Esophagus muscularis mucosa (tissue), 4 donors: ENCODE measurements around the gene IL1RN. TPM values are rescaled to one million over a fixed set of nuclear protein-coding genes. Genes with fewer than 3 reads are reported as not detected.

Experiments
- DNase-seq: peaks from one replicate; pipeline ENCODE4 v3.0.0-alpha.2; 2017; ENCODE audit errors: extremely low spot score
- H3K27ac ChIP-seq, 4 donors: fragments of 200-600 bp; sonication (generic); replicated peaks in 1 of 4; 1 replicate in 3 of 4; 2 replicates in 1 of 4; pipeline ENCODE4 v1.5.1; 2016 to 2019; ENCODE audit warnings: mild to moderate bottlenecking in 1 of 4
- H3K27me3 ChIP-seq, 4 donors: fragments of 200-600 bp; sonication (generic); one replicate each; pipeline versions ENCODE4 v1.5.1 to v1.6.0; 2016 to 2019
- H3K36me3 ChIP-seq, 4 donors: fragments of 200-600 bp; sonication (generic); one replicate each; pipeline ENCODE4 v1.5.1; 2016 to 2019
- H3K4me1 ChIP-seq, 4 donors: fragments of 200-600 bp; sonication (generic); one replicate each; pipeline ENCODE4 v1.5.1; 2016 to 2019
- H3K4me3 ChIP-seq, 4 donors: fragments of 200-600 bp; sonication (generic); 1 replicate in 2 of 4; 2 replicates in 2 of 4; pipeline ENCODE4 v1.5.1; 2016 to 2019; ENCODE audit warnings: mild to moderate bottlenecking in 4 of 4, moderate library complexity in 1 of 4
- H3K9me3 ChIP-seq, 4 donors: fragments of 200-600 bp; sonication (generic); 1 replicate in 3 of 4; 2 replicates in 1 of 4; pipeline ENCODE4 v1.5.1; 2016 to 2019
- EP300 ChIP-seq: sonication (generic); formaldehyde crosslinking; IDR thresholded peaks from one replicate; pipeline ENCODE4 v1.6.1; 2017; ENCODE audit warnings: antibody characterized with exemption
- POLR2A ChIP-seq: fragments of 450-650 bp; IDR thresholded peaks from one replicate; pipeline ENCODE4 v1.6.1; 2017; ENCODE audit warnings: antibody characterized with exemption, moderate library complexity, mild to moderate bottlenecking, low read depth
- POLR2AphosphoS5 ChIP-seq, 2 donors: sonication (generic); formaldehyde crosslinking; IDR thresholded peaks; one replicate each; pipeline ENCODE4 v1.6.1; 2017; ENCODE audit warnings: antibody characterized with exemption in 2 of 2
- WGBS: methylation state at CpG from one replicate; pipeline ENCODE4 v1.1.5; 2018; 5-methylcytosine and 5-hydroxymethylcytosine counted together
- intact Hi-C: fragments of 100-400 bp; cut with DNase I; formaldehyde crosslinking; loops from one replicate; pipeline ENCODE4 v1.15.1; 2023
- total RNA-seq, 4 donors: library from RNA; depleted of rRNA; stranded (reverse); fragments of >200 nt; gene quantifications; one replicate each; pipeline versions ENCODE4 v1.1.0 to v1.2.1, GENCODE V29; 2016
- TF ChIP-seq, protein P1 (sequence below), 3 experiments: fragments of 200-600 bp in 2 of 3; fragments of 450-650 bp in 1 of 3; sonication (generic) in 2 of 3; IDR thresholded peaks; one replicate each; pipeline ENCODE4 v1.5.1; 2017 to 2019; ENCODE audit warnings: antibody characterized with exemption in 3 of 3, mild to moderate bottlenecking in 2 of 3, moderate library complexity in 1 of 3

The IL1RN gene
- total RNA-seq, 4 donors from 2014 or later: 0.40 to 4.1 (median 0.83) TPM; not detected in 1

DNA sequence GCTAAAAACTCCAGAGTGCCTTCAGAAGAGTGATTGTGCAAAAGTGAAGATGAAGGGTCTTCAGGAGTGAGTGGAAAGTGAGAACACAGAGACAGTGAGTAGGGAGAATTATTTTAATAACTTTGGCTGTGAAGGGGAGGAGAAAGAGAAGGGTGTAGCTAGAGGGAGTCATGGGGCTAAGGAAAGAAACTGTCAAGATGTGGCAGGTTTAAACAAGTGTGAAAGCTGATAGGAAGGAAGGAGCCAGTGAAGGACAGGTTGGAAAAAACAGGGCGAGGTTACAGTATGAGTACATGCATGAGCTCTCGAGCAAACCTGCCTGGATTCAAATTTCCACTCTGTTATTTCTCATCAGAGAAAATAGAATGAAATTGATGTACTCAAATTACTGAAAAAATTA lies 41.9 kb upstream of the IL1RN start:
- Histone ChIP-seq H3K27me3 (peaks cover 0 to 22% (median 0%) of the 10 kb centered on the region in 4 donors), H3K9me3 (peaks cover 0 to 7% (median 0%) of the 10 kb centered on the region in 4 donors), H3K4me1 (no peaks in the 10 kb centered on the region), H3K36me3 (no peaks in the 10 kb centered on the region), H3K4me3 (no peak overlapping the region), H3K27ac (no peak overlapping the region)
- no peak for DNase-seq
- intact Hi-C loops: no loop called here
- no peak for TF ChIP-seq POLR2A
- TF ChIP-seq POLR2AphosphoS5 (IDR thresholded peaks at IDR 0.05): no peak
- TF ChIP-seq, protein P1, sequence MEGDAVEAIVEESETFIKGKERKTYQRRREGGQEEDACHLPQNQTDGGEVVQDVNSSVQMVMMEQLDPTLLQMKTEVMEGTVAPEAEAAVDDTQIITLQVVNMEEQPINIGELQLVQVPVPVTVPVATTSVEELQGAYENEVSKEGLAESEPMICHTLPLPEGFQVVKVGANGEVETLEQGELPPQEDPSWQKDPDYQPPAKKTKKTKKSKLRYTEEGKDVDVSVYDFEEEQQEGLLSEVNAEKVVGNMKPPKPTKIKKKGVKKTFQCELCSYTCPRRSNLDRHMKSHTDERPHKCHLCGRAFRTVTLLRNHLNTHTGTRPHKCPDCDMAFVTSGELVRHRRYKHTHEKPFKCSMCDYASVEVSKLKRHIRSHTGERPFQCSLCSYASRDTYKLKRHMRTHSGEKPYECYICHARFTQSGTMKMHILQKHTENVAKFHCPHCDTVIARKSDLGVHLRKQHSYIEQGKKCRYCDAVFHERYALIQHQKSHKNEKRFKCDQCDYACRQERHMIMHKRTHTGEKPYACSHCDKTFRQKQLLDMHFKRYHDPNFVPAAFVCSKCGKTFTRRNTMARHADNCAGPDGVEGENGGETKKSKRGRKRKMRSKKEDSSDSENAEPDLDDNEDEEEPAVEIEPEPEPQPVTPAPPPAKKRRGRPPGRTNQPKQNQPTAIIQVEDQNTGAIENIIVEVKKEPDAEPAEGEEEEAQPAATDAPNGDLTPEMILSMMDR (IDR thresholded peaks at IDR 0.05): no peak
- no peak for TF ChIP-seq EP300
- 77% methylated on average over 2 of the region's 2 CpGs for WGBS

DNA sequence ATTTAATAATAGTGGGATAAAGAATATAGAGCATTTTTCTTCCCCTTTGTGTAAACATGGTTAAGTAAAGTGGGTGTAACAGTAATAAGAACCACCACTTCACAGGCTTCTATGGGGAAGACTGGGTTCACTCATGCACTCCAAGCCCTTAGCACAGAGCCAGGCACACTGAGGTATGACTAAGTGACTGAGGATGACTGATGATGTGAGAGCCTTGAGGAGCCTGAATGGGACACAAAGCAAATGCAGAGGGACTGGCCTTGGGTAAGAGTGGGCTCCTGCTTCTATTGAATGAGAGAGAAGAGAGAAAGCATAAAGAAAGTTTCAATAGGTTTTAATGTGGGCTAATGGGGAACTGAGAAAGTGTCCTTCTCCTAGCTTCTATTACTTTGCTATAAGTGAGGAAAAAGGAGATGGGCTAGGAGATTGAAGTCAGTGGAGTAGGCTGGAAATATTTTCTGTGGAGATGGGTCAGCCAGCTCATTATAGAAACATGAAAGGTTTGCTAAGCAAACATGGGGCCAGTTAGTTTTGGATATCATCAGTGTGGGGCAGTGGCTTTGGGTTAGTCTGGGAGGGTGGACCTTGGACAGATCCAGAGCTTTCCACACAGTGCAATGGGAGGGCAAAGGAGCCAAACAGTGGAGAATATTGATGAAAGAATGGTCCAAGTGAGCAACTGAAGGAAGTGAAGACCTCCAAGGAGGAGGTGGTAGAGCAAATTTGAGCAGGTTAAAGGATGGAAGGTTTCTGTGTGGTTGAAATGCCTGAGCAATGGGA lies 39.0 kb upstream of the IL1RN start:
- intact Hi-C loops: no loop called here
- Histone ChIP-seq H3K36me3 (no peaks in the 10 kb centered on the region), H3K4me1 (no peaks in the 10 kb centered on the region), H3K9me3 (peaks cover 0 to 7% (median 0%) of the 10 kb centered on the region in 4 donors), H3K27ac (no peak overlapping the region), H3K4me3 (no peak overlapping the region), H3K27me3 (peaks cover 0 to 14% (median 0%) of the 10 kb centered on the region in 4 donors)
- TF ChIP-seq EP300 (no peak), POLR2AphosphoS5 (IDR thresholded peaks at IDR 0.05) (no peak), POLR2A (no peak)
- TF ChIP-seq, protein P1 (IDR thresholded peaks at IDR 0.05): no peak
- DNase-seq: peak; percentile 29

DNA sequence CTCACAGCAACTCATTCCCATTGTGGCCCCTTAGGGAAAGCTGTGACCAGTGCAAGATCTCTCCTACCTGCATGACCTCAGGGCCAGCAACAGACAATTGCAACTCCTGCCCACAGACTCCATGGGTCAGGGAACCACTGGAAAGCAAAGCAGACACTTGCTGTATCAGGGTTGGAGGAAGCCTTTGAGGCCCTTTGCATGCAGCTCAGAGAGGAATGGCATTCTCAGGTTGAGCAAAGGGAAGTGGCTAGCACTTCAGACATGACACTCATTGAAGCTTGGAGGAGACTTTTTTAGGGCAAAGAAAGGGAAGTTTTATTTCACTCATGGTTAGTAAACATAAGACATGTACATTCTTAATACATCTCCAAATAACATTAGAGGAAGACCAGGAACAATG lies 37.5 kb upstream of the IL1RN start:
- TF ChIP-seq, protein P1 (IDR thresholded peaks at IDR 0.05): no peak
- TF ChIP-seq POLR2A (no peak), POLR2AphosphoS5 (IDR thresholded peaks at IDR 0.05) (no peak), EP300 (no peak)
- intact Hi-C loops: no loop called here

DNA sequence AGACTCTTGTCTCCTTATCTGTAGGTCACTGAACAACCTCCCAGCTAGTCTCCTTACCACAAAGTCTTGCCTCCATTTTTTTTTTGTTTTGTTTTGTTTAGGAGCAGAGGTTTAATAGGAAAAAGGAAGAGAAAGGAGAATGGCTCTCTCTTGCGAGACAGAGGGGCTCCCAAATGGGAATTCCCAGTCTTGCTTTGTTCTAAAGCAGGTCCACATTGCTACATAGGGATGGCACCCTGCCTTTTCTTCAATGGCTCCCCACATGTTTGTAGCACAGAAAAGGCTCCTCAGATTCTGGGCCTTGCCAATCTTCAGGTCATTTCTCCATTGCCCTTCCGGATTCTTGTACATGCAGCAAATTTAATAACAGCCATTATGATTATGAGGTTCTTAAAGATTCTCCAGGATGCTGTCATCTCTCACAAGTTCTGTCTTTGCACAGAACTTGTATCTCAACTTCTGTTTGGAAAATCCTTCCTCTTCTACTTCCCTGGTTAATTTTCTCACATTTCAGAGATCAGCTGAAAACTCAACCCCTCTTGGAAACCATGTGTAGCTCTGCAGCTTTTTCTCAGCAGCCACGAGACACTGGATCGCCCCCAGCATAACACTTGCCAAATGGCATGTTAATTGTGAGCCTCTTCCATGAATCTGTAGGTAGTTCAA lies 36.0 kb upstream of the IL1RN start:
- intact Hi-C loops: no loop called here
- no peaks in the 10 kb centered on the region for H3K36me3 ChIP-seq
- TF ChIP-seq POLR2A: no peak
- no peak for TF ChIP-seq EP300
- TF ChIP-seq, protein P1 (IDR thresholded peaks at IDR 0.05): no peak
- no peak for TF ChIP-seq POLR2AphosphoS5 (IDR thresholded peaks at IDR 0.05)
- H3K27me3 ChIP-seq: peaks cover 0 to 14% (median 0%) of the 10 kb centered on the region in 4 donors
- DNase-seq: peak; percentile 50
- H3K4me3 ChIP-seq: no peak overlapping the region
- H3K4me1 ChIP-seq: no peaks in the 10 kb centered on the region
- WGBS: 78% methylated on average over 4 of the region's 4 CpGs
- H3K9me3 ChIP-seq: peaks cover 0 to 8% (median 0%) of the 10 kb centered on the region in 4 donors
- no peak overlapping the region for H3K27ac ChIP-seq

More for the DNA sequence above, 37.5 kb upstream of the IL1RN start:
- H3K27me3 ChIP-seq: peaks cover 0 to 14% (median 0%) of the 10 kb centered on the region in 4 donors
- no peaks in the 10 kb centered on the region for H3K36me3 ChIP-seq
- DNase-seq: peak; percentile 50
- no peaks in the 10 kb centered on the region for H3K4me1 ChIP-seq
- peaks cover 0 to 7% (median 0%) of the 10 kb centered on the region in 4 donors for H3K9me3 ChIP-seq
- no peak overlapping the region for H3K4me3 ChIP-seq
- H3K27ac ChIP-seq: no peak overlapping the region
